HAP-1 (cell line): Measurements from ENCODE around the gene RPS25.
A peak's percentile ranks its signal among the peaks of the same experiment; 100 is the strongest.
"Not testable (repeated sequence)": the region's sequence is repeated elsewhere in the genome, so short reads cannot be mapped to it uniquely, and the experiment has no call there.

Experiments used
- DNase-seq, 2 experiments: peaks; one replicate each; pipeline ENCODE4 v3.0.0-alpha.2; 2016 to 2020; ENCODE audit warnings: low spot score in 2 of 2
- H3K27me3 ChIP-seq: fragments of 250-450 bp; sonication (Bioruptor Pico); 2 replicates; pipeline ENCODE4 v1.5.1; 2020; ENCODE audit warnings: low read depth, mild to moderate bottlenecking, moderate library complexity
- H3K36me3 ChIP-seq: fragments of 250-450 bp; sonication (Bioruptor Pico); replicated peaks from 2 replicates; pipeline ENCODE4 v1.5.1; 2020; ENCODE audit warnings: mild to moderate bottlenecking
- H3K4me1 ChIP-seq: fragments of 250-450 bp; sonication (Bioruptor Pico); 2 replicates; pipeline ENCODE4 v1.5.1; 2020; ENCODE audit warnings: mild to moderate bottlenecking
- H3K4me3 ChIP-seq: fragments of 250-450 bp; sonication (Bioruptor Pico); 2 replicates; pipeline ENCODE4 v1.5.1; 2020; ENCODE audit warnings: mild to moderate bottlenecking, moderate library complexity
- H3K9me3 ChIP-seq: fragments of 250-450 bp; sonication (Bioruptor Pico); 2 replicates; pipeline ENCODE4 v1.5.1; 2020; ENCODE audit warnings: mild to moderate bottlenecking, moderate library complexity
- in situ Hi-C: fragments of 300-500 bp; cut with MboI; formaldehyde crosslinking; loops from 3 replicates; pipeline ENCODE4 v1.14.3; 2020; ENCODE audit warnings: low sequenced_read_pairs, inconsistent platforms, mixed read lengths

Gene RPS25

DNA sequence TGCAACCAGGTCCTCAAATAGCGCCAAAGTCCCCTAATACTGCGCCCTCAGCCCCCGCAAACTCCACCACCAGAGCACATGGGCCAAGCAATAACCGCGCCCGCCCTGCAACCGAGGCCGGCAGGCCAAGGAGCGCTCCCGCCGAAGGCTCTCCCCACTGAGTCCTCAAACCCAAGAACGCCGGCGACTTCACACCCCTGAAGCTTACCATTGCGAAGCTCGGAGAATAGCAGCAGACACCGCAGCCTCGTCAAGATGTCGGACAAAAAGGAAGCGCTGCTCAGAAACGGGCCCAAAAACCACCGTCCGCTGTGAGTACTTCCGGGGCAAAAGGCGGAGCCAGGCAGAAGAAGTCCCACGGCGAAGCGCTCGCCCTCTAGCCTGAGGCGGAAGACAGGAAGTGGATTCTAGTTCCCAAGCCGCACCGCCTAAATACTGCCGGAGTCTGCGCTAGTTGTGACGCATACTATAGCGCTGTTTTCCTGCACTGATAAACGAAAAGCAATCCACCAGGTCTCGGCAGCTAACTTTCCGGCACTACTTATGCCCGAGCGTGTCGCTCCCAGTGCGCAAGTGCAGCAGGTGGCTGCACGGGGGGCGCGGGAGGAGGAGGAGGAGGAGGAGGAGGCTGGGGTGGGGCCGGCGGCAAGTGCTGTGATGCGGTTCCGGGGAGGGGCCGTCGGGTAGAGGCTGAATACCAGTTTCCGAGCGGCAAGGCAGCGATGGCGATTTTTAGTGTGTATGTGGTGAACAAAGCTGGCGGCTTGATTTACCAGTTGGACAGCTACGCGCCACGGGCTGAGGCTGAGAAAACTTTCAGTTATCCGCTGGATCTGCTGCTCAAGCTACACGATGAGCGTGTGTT is at the start of gene RPS25, which contains the start of gene TRAPPC4:
Gene RPS25 (minus strand): TSS at position 270 of the 865 bp plus-strand sequence. CDS start 59 bp downstream, at position 211.
Gene TRAPPC4 (plus strand): TSS at position 693 of the 865 bp plus-strand sequence. CDS start 30 bp downstream, at position 723.
- no peaks in the 10 kb centered on the region for H3K9me3 ChIP-seq
- peaks cover 17% of the 10 kb centered on the region for H3K4me1 ChIP-seq
- no peaks in the 10 kb centered on the region for H3K27me3 ChIP-seq
- in situ Hi-C loops: no loop called here
- peak within 1 kb of the TSS; percentile 97 for H3K4me3 ChIP-seq
- peak; percentile 93 to 97 for DNase-seq
- H3K36me3 ChIP-seq: peaks cover 69% of the 10 kb centered on the region

DNA sequence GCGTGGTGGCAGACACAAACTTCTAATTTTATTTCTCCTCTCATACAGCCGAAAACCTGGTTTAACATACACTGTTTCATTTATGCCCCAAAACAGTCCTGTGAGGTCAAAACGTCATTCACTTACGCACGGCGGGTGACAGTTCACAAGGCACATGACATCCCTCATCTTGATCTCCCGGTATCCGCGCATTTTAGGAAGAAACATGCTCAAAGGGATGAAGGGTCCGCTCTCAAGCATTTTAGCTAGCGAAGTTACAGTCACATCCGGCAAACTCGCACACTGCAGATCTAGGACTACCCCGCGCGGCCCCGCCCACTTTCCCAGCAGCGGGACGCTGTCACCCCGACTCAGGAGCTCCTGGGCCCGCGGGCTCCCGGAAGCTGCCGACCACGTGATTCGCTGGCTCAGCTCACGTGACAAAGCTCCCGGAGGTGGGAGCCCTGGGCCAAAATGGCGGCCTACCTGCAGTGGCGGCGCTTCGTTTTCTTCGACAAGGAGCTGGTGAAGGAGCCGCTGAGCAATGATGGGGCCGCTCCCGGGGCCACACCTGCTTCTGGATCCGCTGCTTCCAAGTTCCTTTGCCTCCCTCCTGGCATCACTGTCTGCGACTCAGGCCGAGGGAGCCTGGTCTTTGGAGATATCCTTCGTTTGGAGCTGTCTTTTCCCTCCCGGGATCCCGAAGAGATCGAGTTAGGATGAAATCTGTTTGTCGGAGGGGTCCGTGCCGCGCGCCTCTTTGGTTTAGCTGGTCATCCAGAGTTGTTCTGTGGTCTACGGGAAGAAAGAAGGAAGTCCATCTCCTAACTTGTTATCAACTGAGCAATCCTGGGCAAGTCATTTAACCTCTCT is 49.5 kb upstream of the RPS25 start, which contains the start of gene VPS11:
Gene VPS11 (plus strand): TSS at position 448 of the 852 bp plus-strand sequence. CDS start 6 bp downstream, at position 454.
- peak; percentile 95 to 99 for DNase-seq
- in situ Hi-C loops: no loop called here
- Histone ChIP-seq H3K4me3 (peak within 1 kb of the TSS; percentile 81), H3K27me3 (no peaks in the 10 kb centered on the region), H3K4me1 (peaks cover 9% of the 10 kb centered on the region), H3K36me3 (peaks cover 9% of the 10 kb centered on the region), H3K9me3 (no peaks in the 10 kb centered on the region)

DNA sequence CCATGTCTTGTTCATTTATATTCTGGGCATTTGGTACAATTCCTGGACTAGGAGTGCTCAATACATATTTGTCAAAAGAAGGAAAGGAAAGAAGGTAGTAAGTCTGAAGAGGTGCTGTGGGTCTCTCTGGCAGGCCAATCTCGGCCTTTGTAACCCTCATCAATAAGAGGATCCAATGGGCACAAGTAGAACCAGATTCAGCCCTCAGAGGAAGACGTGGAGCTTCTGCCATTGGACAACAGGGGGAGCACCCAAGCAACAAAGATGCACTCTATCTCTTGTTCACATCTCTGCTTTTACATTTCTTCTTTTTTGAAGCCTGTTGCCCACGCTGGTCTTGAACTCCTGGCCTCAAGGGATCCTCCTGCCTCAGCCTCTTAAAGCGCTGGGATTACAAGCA is 47.2 kb upstream of the RPS25 start:
- DNase-seq: peak in 1 of 2 experiments; percentile 39
- no peak overlapping the region for H3K4me3 ChIP-seq
- H3K36me3 ChIP-seq: peaks cover 3% of the 10 kb centered on the region
- no peaks in the 10 kb centered on the region for H3K27me3 ChIP-seq
- H3K9me3 ChIP-seq: no peaks in the 10 kb centered on the region
- peaks cover 9% of the 10 kb centered on the region for H3K4me1 ChIP-seq
- in situ Hi-C loops: no loop called here

DNA sequence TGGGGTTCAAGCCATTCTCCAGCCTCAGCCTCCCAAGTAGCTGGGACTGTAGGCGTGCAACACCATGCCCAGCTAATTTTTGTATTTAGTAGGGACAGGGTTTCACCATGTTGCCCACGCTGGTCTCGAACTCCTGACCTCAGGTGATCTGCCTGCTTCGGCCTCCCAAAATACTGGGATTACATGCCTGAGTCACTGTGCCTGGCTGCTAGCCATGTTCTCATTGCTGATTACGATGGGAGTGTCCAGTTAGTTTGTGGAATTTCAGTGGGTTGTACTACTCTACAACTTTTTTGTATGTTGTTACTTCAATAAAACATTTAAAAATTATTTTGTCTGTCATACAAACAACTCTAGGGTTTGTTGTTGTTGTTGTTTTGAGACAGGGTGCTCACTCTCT is 44.6 kb upstream of the RPS25 start:
- H3K9me3 ChIP-seq: no peaks in the 10 kb centered on the region
- in situ Hi-C loops: no loop called here
- no peaks in the 10 kb centered on the region for H3K27me3 ChIP-seq
- no peak for DNase-seq
- peaks cover 12% of the 10 kb centered on the region for H3K4me1 ChIP-seq
- H3K4me3 ChIP-seq: no peak overlapping the region
- H3K36me3 ChIP-seq: peaks cover 3% of the 10 kb centered on the region; the same call in 1 of the 2 replicates

DNA sequence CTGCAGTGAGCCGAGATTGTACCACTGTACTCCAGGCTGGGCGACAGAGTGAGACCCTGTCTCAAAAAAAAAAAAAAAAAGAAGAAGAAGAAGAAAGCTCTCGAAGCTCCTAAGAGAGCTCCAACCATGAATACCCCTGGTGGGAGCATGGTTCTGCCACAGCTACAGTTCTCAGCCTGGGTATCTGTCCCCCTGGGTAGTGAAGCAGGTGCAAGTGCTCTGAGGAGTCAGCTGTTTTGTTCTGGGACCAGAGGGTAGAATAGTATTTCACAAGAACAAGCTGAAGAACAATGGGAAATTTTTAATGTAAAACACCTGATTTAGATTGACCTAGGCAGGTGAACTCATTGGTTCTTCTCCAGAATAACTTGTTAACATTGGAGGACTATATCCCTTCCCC is 43.1 kb upstream of the RPS25 start:
- DNase-seq: no peak
- Histone ChIP-seq H3K4me3 (no peak overlapping the region), H3K27me3 (no peaks in the 10 kb centered on the region), H3K36me3 (peaks cover 3% of the 10 kb centered on the region), H3K9me3 (no peaks in the 10 kb centered on the region), H3K4me1 (peaks cover 6% of the 10 kb centered on the region)
- in situ Hi-C loops: no loop called here

DNA sequence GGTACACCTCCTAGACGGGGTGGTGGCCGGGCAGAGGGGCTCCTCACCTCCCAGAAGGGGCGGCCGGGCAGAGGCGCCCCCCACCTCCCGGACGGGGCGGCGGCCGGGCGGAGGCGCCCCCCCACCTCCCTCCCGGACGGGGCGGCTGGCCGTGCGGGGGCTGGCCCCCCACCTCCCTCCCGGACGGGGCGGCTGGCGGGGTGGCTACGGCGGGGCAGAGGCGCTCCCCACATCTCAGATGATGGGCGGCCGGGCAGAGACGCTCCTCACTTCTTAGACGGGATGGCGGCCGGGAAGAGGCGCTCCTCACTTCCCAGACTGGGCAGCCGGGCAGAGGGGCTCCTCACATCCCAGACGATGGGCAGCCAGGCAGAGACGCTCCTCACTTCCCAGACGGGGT is 41.0 kb upstream of the RPS25 start:
- H3K4me3 ChIP-seq, H3K27me3 ChIP-seq, in situ Hi-C loops, H3K9me3 ChIP-seq, DNase-seq: not testable (repeated sequence)
- Histone ChIP-seq H3K4me1 (peaks cover 14% of the 10 kb centered on the region), H3K36me3 (peaks cover 17% of the 10 kb centered on the region)

DNA sequence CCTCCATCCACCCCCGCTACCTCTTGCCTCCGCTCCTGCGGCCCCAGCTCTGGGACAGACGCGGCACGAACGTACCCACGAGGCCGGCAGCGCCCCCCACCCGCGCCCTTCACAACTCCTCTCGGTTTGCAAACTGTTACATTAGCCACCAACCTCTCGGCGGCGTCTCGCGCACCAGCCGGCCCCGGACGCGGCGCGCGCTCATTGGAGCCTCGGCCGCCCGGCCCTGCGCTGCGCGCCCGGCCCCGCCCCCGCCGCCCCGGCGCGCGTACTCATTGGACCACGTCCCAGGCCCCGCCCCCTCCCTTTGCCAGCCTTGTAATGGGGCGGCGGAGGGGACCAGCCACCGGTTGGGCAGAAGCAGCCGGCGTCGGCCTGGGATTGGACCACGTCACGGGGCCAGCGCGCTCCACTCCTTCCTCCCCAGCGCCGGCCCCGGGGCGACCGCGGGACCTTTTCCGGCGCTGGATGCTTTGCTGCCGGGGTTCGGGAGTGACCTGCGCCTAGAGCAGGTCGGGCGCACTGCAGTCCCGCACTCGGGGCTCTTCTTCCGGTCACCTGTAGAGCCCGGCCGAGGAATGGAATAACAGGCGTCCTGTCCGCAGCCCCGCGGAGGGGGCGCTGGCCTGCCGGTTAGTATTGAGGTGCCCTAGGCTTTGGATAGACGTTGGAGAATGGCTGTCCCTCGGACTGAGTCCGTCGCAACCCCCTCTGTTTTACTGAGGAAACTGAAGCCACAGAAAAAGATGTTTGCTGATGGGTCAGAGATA is 39.0 kb upstream of the RPS25 start, which contains the start of gene HYOU1:
Gene HYOU1 (minus strand): TSS at position 206 of the 770 bp plus-strand sequence. CDS start 1,045 bp downstream, outside the sequence.
- Histone ChIP-seq H3K9me3 (no peaks in the 10 kb centered on the region), H3K27me3 (no peaks in the 10 kb centered on the region), H3K4me3 (peak within 1 kb of the TSS; percentile 63), H3K36me3 (peaks cover 36% of the 10 kb centered on the region), H3K4me1 (peaks cover 14% of the 10 kb centered on the region)
- in situ Hi-C loops: no loop called here
- DNase-seq: peak; percentile 96 to 99

DNA sequence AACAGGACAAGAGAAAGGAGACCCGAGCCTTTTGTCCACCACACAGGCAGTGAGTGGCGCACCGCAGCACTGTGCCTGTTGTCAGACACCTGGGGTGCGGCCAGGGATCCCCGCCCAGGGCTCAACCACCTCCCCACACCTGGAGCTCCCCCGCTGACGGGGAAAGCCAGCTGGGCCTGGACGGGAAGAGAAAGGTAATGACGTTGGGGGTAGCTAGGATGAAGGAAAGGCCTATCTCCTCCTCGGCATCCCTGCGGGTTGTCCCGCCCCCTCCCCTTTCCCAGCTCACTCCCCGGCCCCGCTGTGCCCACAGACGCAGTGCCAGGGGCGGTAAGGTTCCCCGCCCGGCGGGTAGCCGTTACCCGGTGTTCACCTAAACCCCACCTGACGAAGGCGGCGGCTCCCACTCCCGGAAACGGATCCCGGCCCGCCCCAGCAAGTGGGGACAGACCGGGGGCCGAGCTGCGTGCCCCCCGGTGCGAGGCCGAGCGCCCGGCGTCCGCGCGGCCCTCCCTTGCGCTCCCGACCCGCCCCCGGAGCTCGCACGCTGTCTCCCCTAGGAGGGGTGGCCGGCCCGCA is 38.4 kb upstream of the RPS25 start:
- no peaks in the 10 kb centered on the region for H3K9me3 ChIP-seq
- peak in 1 of 2 experiments; percentile 43 for DNase-seq
- in situ Hi-C loops: no loop called here
- H3K36me3 ChIP-seq: peaks cover 42% of the 10 kb centered on the region
- peaks cover 14% of the 10 kb centered on the region for H3K4me1 ChIP-seq
- peak overlapping the region; percentile 63 for H3K4me3 ChIP-seq
- H3K27me3 ChIP-seq: no peaks in the 10 kb centered on the region

DNA sequence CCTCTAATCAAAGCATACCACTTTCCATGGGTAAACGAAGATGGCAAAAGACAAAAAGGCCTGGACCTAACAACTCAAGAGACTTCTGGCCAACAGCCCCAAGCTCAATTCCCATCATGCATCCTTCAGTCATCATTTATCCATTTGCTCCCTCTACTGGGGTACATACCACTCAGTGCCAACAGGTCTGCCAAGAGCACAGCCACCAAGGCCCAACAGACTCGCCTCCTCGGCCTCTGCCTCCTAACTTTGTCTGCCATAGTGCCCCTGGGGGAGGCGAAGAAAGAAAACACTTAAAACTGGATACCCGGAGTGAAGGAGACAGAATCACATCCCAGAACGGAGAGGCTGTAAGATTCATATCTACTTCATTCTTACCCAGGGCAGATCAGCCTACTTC is 37.8 kb upstream of the RPS25 start:
- Histone ChIP-seq H3K4me3 (peak overlapping the region; percentile 63), H3K9me3 (no peaks in the 10 kb centered on the region), H3K27me3 (no peaks in the 10 kb centered on the region), H3K4me1 (peaks cover 14% of the 10 kb centered on the region), H3K36me3 (peaks cover 48% of the 10 kb centered on the region)
- DNase-seq: no peak
- in situ Hi-C loops: no loop called here

DNA sequence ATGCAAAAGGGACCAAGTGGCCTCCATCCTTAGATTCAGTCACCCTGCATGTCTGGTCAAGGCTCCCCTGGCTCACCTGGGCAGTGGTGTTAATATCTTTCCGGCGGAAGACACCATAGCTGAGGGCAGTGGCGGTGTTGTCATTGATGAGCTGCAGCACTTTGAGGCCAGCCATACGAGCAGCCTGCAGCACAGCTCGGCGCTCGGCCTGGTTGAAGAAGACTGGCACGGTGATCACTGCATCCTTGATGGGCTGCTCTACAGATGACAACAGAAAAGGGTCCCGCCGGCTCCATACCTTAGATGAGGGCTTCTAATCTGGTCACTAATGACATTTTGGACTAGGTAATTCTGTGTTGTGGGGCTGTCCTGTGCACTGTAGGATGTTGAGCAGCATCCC is 36.3 kb upstream of the RPS25 start:
- Histone ChIP-seq H3K27me3 (no peaks in the 10 kb centered on the region), H3K4me1 (peaks cover 14% of the 10 kb centered on the region), H3K4me3 (no peak overlapping the region), H3K9me3 (no peaks in the 10 kb centered on the region), H3K36me3 (peaks cover 56% of the 10 kb centered on the region)
- DNase-seq: no peak
- in situ Hi-C loops: no loop called here

DNA sequence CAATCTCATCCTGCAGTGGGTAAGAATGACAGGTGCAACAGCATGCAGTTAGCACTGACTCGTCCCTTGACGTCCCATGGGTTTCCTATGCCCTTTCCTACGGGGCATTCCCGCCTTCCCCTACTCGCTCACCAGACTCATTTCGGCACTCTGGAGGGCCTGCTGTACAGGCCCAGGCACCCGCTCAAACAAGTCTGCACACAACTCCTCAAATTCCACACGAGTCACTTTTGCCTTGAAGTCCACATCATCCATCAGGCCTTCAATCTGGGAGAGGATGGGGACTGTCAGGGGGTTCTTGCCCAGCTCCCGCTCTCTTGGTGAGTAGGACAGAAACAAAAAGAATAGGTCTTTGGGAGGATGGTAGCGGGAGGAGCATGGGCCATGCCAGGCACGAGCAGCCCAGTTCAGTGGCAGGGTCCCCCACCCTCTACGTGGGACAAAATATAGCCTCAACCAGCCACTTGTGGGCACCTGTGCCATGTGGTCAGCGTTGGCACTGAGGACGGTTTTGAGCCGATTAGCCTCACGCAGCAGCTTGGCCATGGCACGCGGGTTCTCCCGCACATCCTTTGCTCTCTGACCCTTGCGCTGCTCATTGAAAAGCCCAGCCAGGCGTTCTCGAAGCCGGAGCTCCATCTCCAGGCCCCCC is 34.1 kb upstream of the RPS25 start:
- peaks cover 77% of the 10 kb centered on the region for H3K36me3 ChIP-seq
- DNase-seq: no peak
- no peaks in the 10 kb centered on the region for H3K27me3 ChIP-seq
- H3K9me3 ChIP-seq: no peaks in the 10 kb centered on the region
- peaks cover 10% of the 10 kb centered on the region for H3K4me1 ChIP-seq
- in situ Hi-C loops: no loop called here
- H3K4me3 ChIP-seq: no peak overlapping the region

DNA sequence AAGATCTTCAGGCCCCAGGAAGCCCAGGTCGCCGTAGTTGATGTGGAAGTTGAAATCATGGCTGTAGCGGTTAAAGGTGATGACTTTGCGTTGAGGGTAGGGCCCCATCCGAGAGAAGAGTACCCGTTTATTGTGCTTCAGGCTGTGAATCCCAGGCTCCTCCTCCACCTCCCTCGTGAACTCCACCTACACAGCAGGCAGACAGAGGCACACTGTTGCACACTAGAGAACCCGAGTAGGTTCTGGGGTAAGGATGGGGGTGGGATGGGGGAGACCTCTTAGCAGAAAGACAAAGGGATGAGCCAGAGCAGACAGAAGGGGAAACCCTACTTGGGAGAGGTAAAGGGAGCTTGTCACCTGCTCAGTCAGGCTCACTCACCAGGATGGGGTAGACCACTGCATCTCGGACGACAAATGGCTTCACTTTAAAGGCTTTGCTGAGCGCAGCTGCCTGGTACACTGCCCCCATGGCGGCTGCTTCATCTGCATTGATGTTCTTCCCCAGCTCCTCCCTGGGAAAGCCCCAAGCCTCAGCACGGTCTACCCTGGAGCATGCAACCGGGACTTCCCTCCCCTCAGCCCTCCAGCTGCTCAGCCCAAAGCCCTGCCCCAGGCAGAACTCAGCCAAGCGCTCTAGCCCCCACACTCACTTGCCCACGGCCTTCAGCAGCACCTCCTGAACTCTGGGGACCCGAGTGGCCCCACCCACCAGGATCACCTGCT is 33.5 kb upstream of the RPS25 start:
- Histone ChIP-seq H3K9me3 (no peaks in the 10 kb centered on the region), H3K4me3 (no peak overlapping the region), H3K27me3 (no peaks in the 10 kb centered on the region), H3K36me3 (peaks cover 84% of the 10 kb centered on the region), H3K4me1 (peaks cover 10% of the 10 kb centered on the region)
- in situ Hi-C loops: no loop called here
- DNase-seq: no peak
